IMR-90 (cell line): ENCODE data around the gene SMO. TPM values are rescaled to one million over a fixed set of nuclear protein-coding genes. Genes with fewer than 3 reads are reported as not detected.

Experiments
- ATAC-seq: fragments of 200-7000 bp; cut with Tn5 transposase; 2 replicates; pipeline ENCODE4 v1.9.1; 2020; ENCODE audit warnings: low read depth, mild to moderate bottlenecking, moderate library complexity
- BruUV-seq: library from RNA; stranded (reverse); fragments of 400-500 nt; replicated peaks from 2 replicates; lab custom pipeline; 2021; lab: Mats Ljungman, UMichigan
- CTCF ChIA-PET: fragments of 300-600 bp; formaldehyde crosslinking; extraction: SDS; loops from one replicate; lab custom pipeline; 2021; ENCODE audit warnings: antibody characterized with exemption; lab: Yijun Ruan, JAX
- POLR2A ChIA-PET: fragments of 300-600 bp; sonication (Branson Sonifier 250); formaldehyde crosslinking; loops from one replicate; lab custom pipeline; 2022; ENCODE audit warnings: antibody characterized with exemption; ENCODE audit not compliant: unreplicated experiment; lab: Charles Lee
- DNase-seq: peaks from one replicate; pipeline ENCODE4 v3.0.0; 2013
- H2AFZ ChIP-seq: replicated peaks from 2 replicates; pipeline ENCODE3; 2013; ENCODE audit warnings: low read length, mild to moderate bottlenecking; ENCODE audit not compliant: poor library complexity
- H2AK5ac ChIP-seq: 2 replicates; pipeline ENCODE4 v1.6.1; 2013; ENCODE audit warnings: low read depth, low read length, inconsistent platforms
- H2AK9ac ChIP-seq: replicated peaks from 2 replicates; pipeline ENCODE3; 2013; ENCODE audit warnings: mild to moderate bottlenecking, low read depth, low read length, moderate library complexity; ENCODE audit not compliant: poor library complexity
- H2BK120ac ChIP-seq: 2 replicates; pipeline ENCODE4 v1.6.1; 2013; ENCODE audit warnings: low read depth, low read length, inconsistent platforms
- H2BK15ac ChIP-seq: 3 replicates; pipeline ENCODE4 v1.6.1; 2013; ENCODE audit warnings: low read depth, low read length, inconsistent platforms
- H2BK20ac ChIP-seq: 2 replicates; pipeline ENCODE4 v1.6.1; 2013; ENCODE audit warnings: low read depth, mild to moderate bottlenecking, inconsistent platforms, low read length, moderate library complexity
- H2BK5ac ChIP-seq: 2 replicates; pipeline ENCODE4 v1.6.1; 2013; ENCODE audit warnings: mild to moderate bottlenecking, low read depth, low read length, inconsistent platforms; ENCODE audit not compliant: poor library complexity, severe bottlenecking
- H3K14ac ChIP-seq: replicated peaks from 2 replicates; pipeline ENCODE4 v1.6.1; 2013; ENCODE audit warnings: low read depth, low read length, inconsistent platforms
- H3K18ac ChIP-seq: 2 replicates; pipeline ENCODE4 v1.6.1; 2013; ENCODE audit warnings: low read depth, low read length, control low read depth
- H3K23ac ChIP-seq: 2 replicates; pipeline ENCODE4 v1.6.1; 2013; ENCODE audit warnings: low read depth, low read length, inconsistent platforms
- H3K27ac ChIP-seq: 2 replicates; pipeline ENCODE4 v1.5.1; 2013; ENCODE audit warnings: mild to moderate bottlenecking, control low read depth, low read length; ENCODE audit not compliant: insufficient read depth
- H3K27me3 ChIP-seq: 2 replicates; pipeline ENCODE4 v1.6.1; 2013; ENCODE audit warnings: low read length; ENCODE audit not compliant: control insufficient read depth, insufficient read depth
- H3K36me3 ChIP-seq: 2 replicates; pipeline ENCODE4 v1.6.1; 2013; ENCODE audit warnings: low read length, mixed read lengths; ENCODE audit not compliant: control insufficient read depth, insufficient read depth
- H3K4ac ChIP-seq: 2 replicates; pipeline ENCODE4 v1.6.1; 2013; ENCODE audit warnings: low read depth, low read length, inconsistent platforms
- H3K4me1 ChIP-seq: 2 replicates; pipeline ENCODE4 v1.6.1; 2013; ENCODE audit warnings: low read length, mixed read lengths; ENCODE audit not compliant: control insufficient read depth, insufficient read depth
- H3K4me2 ChIP-seq: 2 replicates; pipeline ENCODE4 v1.6.1; 2013; ENCODE audit warnings: low read depth, mild to moderate bottlenecking, control low read depth, low read length, moderate library complexity
- H3K4me3 ChIP-seq: 2 replicates; pipeline ENCODE4 v1.5.1; 2013; ENCODE audit warnings: low read depth, mild to moderate bottlenecking, control low read depth, low read length, moderate library complexity; ENCODE audit not compliant: insufficient read depth
- H3K56ac ChIP-seq: 2 replicates; pipeline ENCODE4 v1.6.1; 2013; ENCODE audit warnings: low read length, inconsistent platforms; ENCODE audit not compliant: insufficient read depth; ENCODE audit errors: extremely low read depth
- H3K79me1 ChIP-seq, 2 experiments: 2 replicates each; pipeline ENCODE4 v1.6.1; 2013; ENCODE audit warnings: low read length in 2 of 2, inconsistent platforms in 1 of 2, low read depth in 1 of 2
- H3K9ac ChIP-seq: 2 replicates; pipeline ENCODE4 v1.6.1; 2013; ENCODE audit warnings: low read depth, low read length, control low read depth
- H3K9me1 ChIP-seq: 2 replicates; pipeline ENCODE4 v1.6.1; 2013; ENCODE audit warnings: low read length, inconsistent platforms; ENCODE audit not compliant: insufficient read depth
- H3K9me3 ChIP-seq: 2 replicates; pipeline ENCODE4 v1.6.1; 2013; ENCODE audit warnings: low read length; ENCODE audit not compliant: control insufficient read depth, insufficient read depth
- H4K20me1 ChIP-seq: 2 replicates; pipeline ENCODE4 v1.6.1; 2013; ENCODE audit warnings: low read length, inconsistent platforms; ENCODE audit not compliant: insufficient read depth
- H4K5ac ChIP-seq: 2 replicates; pipeline ENCODE4 v1.6.1; 2013; ENCODE audit warnings: mild to moderate bottlenecking, low read depth, low read length, control low read depth
- H4K8ac ChIP-seq, 2 experiments: 2 replicates each; pipeline ENCODE4 v1.6.1; 2013; ENCODE audit warnings: low read depth in 2 of 2, low read length in 2 of 2, control low read depth in 1 of 2, inconsistent platforms in 1 of 2
- H4K91ac ChIP-seq: 2 replicates; pipeline ENCODE4 v1.6.1; 2013; ENCODE audit warnings: low read depth, low read length, inconsistent platforms; ENCODE audit not compliant: insufficient read depth
- BHLHE40 ChIP-seq: fragments of 150-350 bp; IDR thresholded peaks from 2 replicates; pipeline ENCODE4 v1.6.1; 2016; ENCODE audit warnings: mild to moderate bottlenecking, low read depth, low read length
- CEBPB ChIP-seq: IDR thresholded peaks from 2 replicates; pipeline ENCODE4 v1.6.1; 2012; ENCODE audit warnings: low read depth, low read length, improper control_type of control experiment
- CHD1 ChIP-seq: IDR thresholded peaks from 2 replicates; pipeline ENCODE4 v1.6.1; 2012; ENCODE audit warnings: low read depth, low read length, improper control_type of control experiment
- ELK1 ChIP-seq: fragments of 150-350 bp; IDR thresholded peaks from 2 replicates; pipeline ENCODE4 v1.6.1; 2016; ENCODE audit warnings: low read depth, mild to moderate bottlenecking, low read length, moderate library complexity, borderline replicate concordance
- FOS ChIP-seq: fragments of 150-350 bp; IDR thresholded peaks from 2 replicates; pipeline ENCODE4 v1.6.1; 2016; ENCODE audit warnings: low read depth, low read length
- MAFK ChIP-seq: IDR thresholded peaks from 2 replicates; pipeline ENCODE4 v1.6.1; 2012; ENCODE audit warnings: low read depth, low read length, improper control_type of control experiment
- MAZ ChIP-seq: IDR thresholded peaks from 2 replicates; pipeline ENCODE4 v1.6.1; 2012; ENCODE audit warnings: low read depth, mild to moderate bottlenecking, low read length, improper control_type of control experiment, moderate library complexity, borderline replicate concordance
- MXI1 ChIP-seq: IDR thresholded peaks from 2 replicates; pipeline ENCODE4 v1.6.1; 2012; ENCODE audit warnings: low read depth, mild to moderate bottlenecking, low read length, moderate library complexity, borderline replicate concordance
- POLR2A ChIP-seq: IDR thresholded peaks from 2 replicates; pipeline ENCODE4 v1.6.1; 2012; ENCODE audit warnings: mild to moderate bottlenecking, low read depth, low read length
- RAD21 ChIP-seq: IDR thresholded peaks from 2 replicates; pipeline ENCODE4 v1.6.1; 2012; ENCODE audit warnings: low read length, improper control_type of control experiment
- RCOR1 ChIP-seq: IDR thresholded peaks from 2 replicates; pipeline ENCODE4 v1.6.1; 2012; ENCODE audit warnings: mild to moderate bottlenecking, low read length, improper control_type of control experiment; ENCODE audit not compliant: insufficient replicate concordance
- SMC3 ChIP-seq: fragments of 150-350 bp; IDR thresholded peaks from 2 replicates; pipeline ENCODE4 v1.6.1; 2016; ENCODE audit warnings: low read depth, mild to moderate bottlenecking, antibody characterized with exemption, low read length, moderate library complexity
- USF2 ChIP-seq: fragments of 150-350 bp; IDR thresholded peaks from 2 replicates; pipeline ENCODE4 v1.6.1; 2017; ENCODE audit warnings: mild to moderate bottlenecking, antibody characterized with exemption, low read length, low read depth
- WGBS, 2 experiments: methylation state at CpG; one replicate each; pipeline versions ENCODE4 v1.1.5 to v1.1.7; 2013; ENCODE audit warnings: missing lambda C conversion rate in 2 of 2; ENCODE audit not compliant: insufficient read length in 1 of 2; ENCODE audit errors: extremely low coverage in 2 of 2; 5-methylcytosine and 5-hydroxymethylcytosine counted together
- dilution Hi-C: fragments of 300-500 bp; cut with HindIII; formaldehyde crosslinking; loops from one replicate; pipeline ENCODE4 v1.14.3; 2018; ENCODE audit warnings: low sequenced_read_pairs; ENCODE audit not compliant: unreplicated experiment
- in situ Hi-C: fragments of 300-500 bp; cut with MboI; formaldehyde crosslinking; loops from 3 replicates; pipeline ENCODE4 v1.14.3; 2019; ENCODE audit warnings: low sequenced_read_pairs, inconsistent platforms, mixed read lengths
- intact Hi-C: fragments of 100-400 bp; cut with micrococcal nuclease; formaldehyde crosslinking; loops from 2 replicates; pipeline ENCODE4 v1.10.0; 2022
- polyA plus RNA-seq, 3 experiments: library from polyadenylated mRNA; depleted of rRNA; stranded (reverse); fragments of >200 nt; gene quantifications; 2 replicates each; pipeline ENCODE4 v1.2.3, GENCODE V29; 2012; ENCODE audit warnings: low replicate concordance in 1 of 3
- total RNA-seq: library from RNA; depleted of rRNA; stranded (reverse); fragments of >200 nt; gene quantifications from 2 replicates; pipeline ENCODE4 v1.2.3, GENCODE V29; 2012

The SMO gene
- total and polyA plus RNA-seq, 2 of the 4 experiments (the other 2 are of a cell fraction) = 18.5 to 24.7 TPM

GRCh38 chr7:129255800-129256199, 67.4 kb downstream of the SMO start:
- no peaks in the 10 kb centered on the region; the same call in 1 of the 2 replicates for H4K20me1 ChIP-seq
- H3K4ac ChIP-seq = no peak overlapping the region
- no peak overlapping the region for H2AFZ ChIP-seq
- H3K27me3 ChIP-seq = no peaks in the 10 kb centered on the region
- POLR2A ChIA-PET = no interaction called here
- no peak overlapping the region for H2BK5ac ChIP-seq
- 100% methylated on average over 1 of the region's 4 CpGs; no CpG with 5 or more reads in 1 of the 2 experiments for WGBS, 2 experiments
- H3K9me1 ChIP-seq = peaks cover 4% of the 10 kb centered on the region; the same call in 1 of the 2 replicates
- no peak overlapping the region for H4K91ac ChIP-seq
- TF ChIP-seq POLR2A = no peak
- no peak for TF ChIP-seq CEBPB
- no peak for TF ChIP-seq MAFK
- TF ChIP-seq BHLHE40 = no peak
- TF ChIP-seq RCOR1 = no peak
- TF ChIP-seq RAD21 = no peak
- TF ChIP-seq ELK1 = no peak
- no peak for TF ChIP-seq USF2
- no peak for TF ChIP-seq MAZ
- no peak for TF ChIP-seq SMC3
- no peak for TF ChIP-seq MXI1
- no peak for TF ChIP-seq FOS
- no peak for TF ChIP-seq CHD1
- H3K4me1 ChIP-seq = peaks cover 3% of the 10 kb centered on the region; the same call in 1 of the 2 replicates
- CTCF ChIA-PET = no interaction called here
- no peak overlapping the region for H4K5ac ChIP-seq
- no peak overlapping the region for H2AK5ac ChIP-seq
- no peak overlapping the region for H3K14ac ChIP-seq
- H3K4me2 ChIP-seq = no peak overlapping the region
- in situ Hi-C loops (no loop called here), intact Hi-C loops (no loop called here), dilution Hi-C loops (no loop called here)
- no peak overlapping the region for H2BK120ac ChIP-seq
- H3K56ac ChIP-seq = no peak overlapping the region
- no peak overlapping the region for H2BK20ac ChIP-seq
- H3K18ac ChIP-seq = no peak overlapping the region
- H3K36me3 ChIP-seq = no peaks in the 10 kb centered on the region
- no peak overlapping the region for H3K23ac ChIP-seq
- H2BK15ac ChIP-seq = no peak overlapping the region
- no peak overlapping the region for H3K9ac ChIP-seq
- H3K27ac ChIP-seq = no peak overlapping the region
- no peaks in the 10 kb centered on the region for H3K79me1 ChIP-seq
- H2AK9ac ChIP-seq = no peak overlapping the region
- no peak for ATAC-seq
- no peak overlapping the region for H3K4me3 ChIP-seq
- DNase-seq = no peak
- H3K9me3 ChIP-seq = no peaks in the 10 kb centered on the region
- H4K8ac ChIP-seq = no peak overlapping the region
- no TSS peak for BruUV-seq
